B cell (primary cell): Measurements from ENCODE around the gene ZDHHC4. TPM values are rescaled to one million over a fixed set of nuclear protein-coding genes. Genes with fewer than 3 reads are reported as not detected.

ENCODE experiments used
- ATAC-seq: fragments of 200-7000 bp; cut with Tn5 transposase; one replicate; pipeline ENCODE4 v1.10.0; 2021; ENCODE audit warnings: low read depth, mild to moderate bottlenecking, moderate number of reproducible peaks, moderate library complexity
- CTCF ChIA-PET: fragments of 350-600 bp; sonication (Branson Sonifier 250); formaldehyde crosslinking; loops from one replicate; lab custom pipeline; 2021; ENCODE audit warnings: antibody characterized with exemption, inconsistent platforms; lab: Charles Lee
- POLR2A ChIA-PET: fragments of 350-600 bp; sonication (Branson Sonifier 250); formaldehyde crosslinking; loops from one replicate; lab custom pipeline; 2021; ENCODE audit warnings: antibody characterized with exemption; lab: Charles Lee
- DNase-seq: peaks from one replicate; pipeline ENCODE4 v3.0.0; 2013
- H2AFZ ChIP-seq: 2 replicates; pipeline ENCODE4 v1.6.1; 2012; ENCODE audit warnings: mild to moderate bottlenecking, low read depth, low read length; ENCODE audit not compliant: insufficient read depth, poor library complexity, severe bottlenecking
- H3K27ac ChIP-seq, 2 donors: 1 replicate in 1 of 2; 2 replicates in 1 of 2; pipeline ENCODE4 v1.5.1; 2012 to 2013; ENCODE audit warnings: low read length in 2 of 2, mild to moderate bottlenecking in 2 of 2, moderate library complexity in 1 of 2
- H3K27me3 ChIP-seq, 4 experiments: fragments of 200-600 bp in 1 of 4; sonication (generic) in 1 of 4; replicated peaks in 1 of 4; 1 replicate in 2 of 4; 2 replicates in 2 of 4; pipeline versions ENCODE4 v1.6.1 to v1.7.0; 2013 to 2016; ENCODE audit warnings: low read length in 3 of 4, mild to moderate bottlenecking in 2 of 4, mixed read lengths in 1 of 4, moderate library complexity in 1 of 4; ENCODE audit not compliant: insufficient read depth in 4 of 4, control insufficient read depth in 3 of 4; ENCODE audit errors: control extremely low read depth in 1 of 4
- H3K36me3 ChIP-seq, 2 experiments: replicated peaks in 1 of 2; 1 replicate in 1 of 2; 2 replicates in 1 of 2; pipeline versions ENCODE4 v1.6.1 to v1.7.1; 2013; ENCODE audit warnings: low read length in 1 of 2; ENCODE audit not compliant: insufficient read depth in 2 of 2, control insufficient read depth in 1 of 2; ENCODE audit errors: control extremely low read depth in 1 of 2, extremely low read depth in 1 of 2
- H3K4me1 ChIP-seq, 2 donors: fragments of 200-600 bp in 1 of 2; sonication (generic) in 1 of 2; 1 replicate in 1 of 2; 2 replicates in 1 of 2; pipeline versions ENCODE4 v1.5.1 to v1.6.1; 2013 to 2017; ENCODE audit warnings: low read length in 2 of 2; ENCODE audit not compliant: control insufficient read depth in 2 of 2, insufficient read depth in 2 of 2
- H3K4me2 ChIP-seq: replicated peaks from 2 replicates; pipeline ENCODE3; 2012; ENCODE audit warnings: mild to moderate bottlenecking, low read depth, low read length; ENCODE audit not compliant: poor library complexity, severe bottlenecking
- H3K4me3 ChIP-seq, 5 experiments: fragments of 200-600 bp in 1 of 5; sonication (generic) in 1 of 5; 1 replicate in 3 of 5; 2 replicates in 2 of 5; pipeline versions ENCODE4 v1.5.1 to v1.7.0; 2011 to 2016; ENCODE audit warnings: low read length in 4 of 5, mild to moderate bottlenecking in 4 of 5, low read depth in 2 of 5, control low read depth in 1 of 5, moderate library complexity in 1 of 5; ENCODE audit not compliant: insufficient read depth in 1 of 5; ENCODE audit errors: control extremely low read depth in 1 of 5, extremely low read depth in 1 of 5
- H3K79me2 ChIP-seq: fragments of 200-600 bp; sonication (generic); one replicate; pipeline ENCODE4 v1.6.0; 2016; ENCODE audit warnings: low read length; ENCODE audit not compliant: control insufficient read depth, insufficient read depth
- H3K9ac ChIP-seq: fragments of 200-600 bp; sonication (generic); 2 replicates; pipeline ENCODE4 v1.6.1; 2017; ENCODE audit warnings: mild to moderate bottlenecking, low read length, moderate library complexity
- H3K9me3 ChIP-seq, 3 donors: one replicate each; pipeline versions ENCODE4 v1.6.1 to v1.7.1; 2013; ENCODE audit warnings: low read length in 2 of 3; ENCODE audit not compliant: control insufficient read depth in 2 of 3, insufficient read depth in 1 of 3; ENCODE audit errors: control extremely low read depth in 1 of 3
- H4K20me1 ChIP-seq: 2 replicates; pipeline ENCODE4 v1.6.0; 2012; ENCODE audit warnings: mild to moderate bottlenecking, low read length; ENCODE audit not compliant: insufficient read depth, control insufficient read depth, poor library complexity, severe bottlenecking
- H3K27ac Mint-ChIP-seq: one replicate; pipeline ENCODE4 v1.8.0; 2021; ENCODE audit warnings: mixed read lengths
- H3K27me3 Mint-ChIP-seq: one replicate; pipeline ENCODE4 v1.8.0; 2021; ENCODE audit warnings: mixed read lengths
- H3K4me1 Mint-ChIP-seq: one replicate; pipeline ENCODE4 v1.8.0; 2021; ENCODE audit warnings: mixed read lengths
- H3K4me3 Mint-ChIP-seq: one replicate; pipeline ENCODE4 v1.8.0; 2021; ENCODE audit warnings: mixed read lengths
- H3K9me3 Mint-ChIP-seq: one replicate; pipeline ENCODE4 v1.8.0; 2022; ENCODE audit warnings: mixed read lengths; ENCODE audit not compliant: insufficient read depth
- CTCF ChIP-seq: fragments of 200-600 bp; IDR thresholded peaks from one replicate; pipeline ENCODE4 v1.8.0; 2022; ENCODE audit warnings: antibody characterized with exemption, mild to moderate bottlenecking
- EZH2 ChIP-seq: IDR thresholded peaks from 2 replicates; pipeline ENCODE4 v1.6.1; 2012; ENCODE audit warnings: borderline replicate concordance, low read depth, mild to moderate bottlenecking, moderate library complexity, low read length; ENCODE audit not compliant: insufficient read depth, poor library complexity, severe bottlenecking
- WGBS: methylation state at CpG from one replicate; pipeline ENCODE4 v1.1.5; 2013; ENCODE audit warnings: missing lambda C conversion rate; ENCODE audit not compliant: insufficient coverage; 5-methylcytosine and 5-hydroxymethylcytosine counted together
- intact Hi-C: fragments of 100-400 bp; cut with micrococcal nuclease; formaldehyde crosslinking; loops from one replicate; pipeline ENCODE4 v1.10.0; 2022
- polyA plus RNA-seq: library from polyadenylated mRNA; depleted of rRNA; stranded (reverse); fragments of >200 nt; gene quantifications from 2 replicates; pipeline ENCODE4 v1.2.3, GENCODE V29; 2012
- total RNA-seq, 2 donors: library from RNA; stranded (reverse); fragments of 120-200 nt in 1 of 2; gene quantifications; 1 replicate in 1 of 2; 2 replicates in 1 of 2; pipeline versions ENCODE4 v1.2.3 to v1.2.4, GENCODE V29; 2013 to 2022

Gene ZDHHC4
- total and polyA plus RNA-seq, 2 donors (not counting 1 experiment from before 2014, with no cell fraction given): 38.5 to 42.0 TPM

DNA sequence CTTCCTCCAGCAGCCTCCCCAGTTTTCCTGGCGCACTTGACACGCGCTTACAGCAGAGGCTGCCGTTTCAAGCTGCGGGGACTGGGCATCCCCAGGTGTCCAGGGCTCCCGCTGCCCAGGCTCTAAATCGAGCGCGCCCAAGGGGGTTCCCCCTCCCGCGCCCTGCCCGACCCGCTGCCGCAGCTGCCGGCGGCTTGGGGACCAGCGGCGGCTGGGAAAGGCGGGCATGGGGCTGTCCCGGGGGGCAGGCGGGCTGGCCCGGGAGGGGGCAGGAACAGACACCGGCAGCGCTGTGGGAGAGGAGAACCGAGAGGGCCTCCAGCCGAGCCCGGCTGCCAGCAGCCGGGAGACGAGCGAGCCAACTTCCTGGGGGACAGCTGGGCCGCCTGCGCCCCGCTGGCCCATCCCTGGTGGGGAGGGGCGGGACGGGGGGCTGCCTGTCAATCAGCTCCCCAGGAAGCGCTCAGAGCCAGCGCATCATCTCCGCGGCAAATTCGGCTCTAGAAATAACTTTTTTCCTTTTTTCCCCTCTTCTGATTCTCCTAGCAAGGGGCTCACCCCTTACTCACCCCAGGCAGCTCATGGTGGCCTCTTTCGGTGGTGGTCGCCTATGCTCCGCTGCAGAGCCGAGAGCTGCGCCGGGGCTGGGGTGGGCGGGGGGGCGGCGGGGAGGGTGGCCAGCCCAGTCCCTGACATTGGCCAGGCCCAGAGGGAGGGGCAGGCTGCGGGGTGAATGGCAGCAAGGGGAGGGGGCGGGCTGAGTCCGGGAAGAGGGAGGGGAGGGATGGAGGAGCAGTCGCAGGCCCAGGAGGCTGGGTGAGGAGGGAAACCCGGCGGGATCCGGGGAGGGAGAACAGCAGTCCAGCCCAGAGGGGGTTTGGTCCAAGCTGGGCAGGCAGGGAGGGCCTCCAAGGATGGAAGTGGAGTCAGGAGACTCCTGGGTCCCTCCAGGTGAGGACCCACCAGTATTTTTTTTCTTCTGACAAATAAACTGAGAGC is 40.7 kb upstream of the ZDHHC4 start:
- no peak for TF ChIP-seq CTCF
- TF ChIP-seq EZH2: no peak
- Histone ChIP-seq H3K4me2 (peak overlapping the region; percentile 74), H3K79me2 (no peaks in the 10 kb centered on the region), H2AFZ (peak overlapping the region; percentile 42), H3K9ac (peak overlapping the region; percentile 32), H3K4me1 (peaks cover 10 to 16% of the 10 kb centered on the region in 2 donors), H3K36me3 (no peaks in the 10 kb centered on the region), H3K27ac (no peak overlapping the region), H3K9me3 (no peaks in the 10 kb centered on the region), H3K27me3 (peaks cover 0 to 29% (median 8%) of the 10 kb centered on the region in 4 experiments), H4K20me1 (no peaks in the 10 kb centered on the region), H3K4me3 (peak overlapping the region in 2 of 5 experiments; percentile 15 to 29)
- no peak for DNase-seq
- ChIA-PET POLR2A (no interaction called here), CTCF (no interaction called here)
- intact Hi-C loops: no loop called here
- Mint-ChIP-seq H3K9me3 (no peaks in the 10 kb centered on the region), H3K4me1 (peaks cover 7% of the 10 kb centered on the region), H3K27ac (no peak overlapping the region), H3K27me3 (peaks cover 24% of the 10 kb centered on the region), H3K4me3 (no peak overlapping the region)
- peak; percentile 28 for ATAC-seq
- WGBS: 3% methylated on average over 45 of the region's 56 CpGs

DNA sequence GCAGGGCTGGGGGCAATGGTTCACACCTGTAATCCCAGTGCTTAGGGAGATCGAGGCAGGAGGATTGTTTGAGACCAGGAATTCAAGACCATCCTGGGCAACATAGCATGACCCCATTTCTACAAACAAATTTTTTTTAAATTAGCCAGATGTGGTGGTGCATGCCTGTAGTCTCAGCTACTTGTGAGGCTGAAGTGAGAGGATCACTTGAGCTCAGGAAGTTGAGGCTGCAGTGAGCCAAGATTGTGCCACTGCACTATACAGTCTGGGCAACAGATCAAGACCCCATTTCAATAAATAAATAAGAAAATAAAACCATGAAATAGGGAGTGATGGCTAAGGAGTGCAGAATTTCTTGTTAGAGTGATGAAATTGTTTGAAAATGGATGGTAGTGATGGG is 34.9 kb upstream of the ZDHHC4 start:
- no peaks in the 10 kb centered on the region for H3K79me2 ChIP-seq
- no peaks in the 10 kb centered on the region for H4K20me1 ChIP-seq
- Mint-ChIP-seq H3K27me3 (peaks cover 15% of the 10 kb centered on the region), H3K9me3 (no peaks in the 10 kb centered on the region), H3K4me1 (peaks cover 12% of the 10 kb centered on the region), H3K4me3 (no peak overlapping the region), H3K27ac (no peak overlapping the region)
- H3K9me3 ChIP-seq: no peaks in the 10 kb centered on the region
- no peaks in the 10 kb centered on the region for H3K36me3 ChIP-seq
- ATAC-seq (no peak), DNase-seq (no peak)
- no CpG with 5 or more reads among the region's 1 CpG for WGBS
- H3K27ac ChIP-seq: no peak overlapping the region
- ChIA-PET POLR2A (no interaction called here), CTCF (no interaction called here)
- H3K27me3 ChIP-seq: peaks cover 0 to 5% (median 2%) of the 10 kb centered on the region in 4 experiments
- peaks cover 5 to 14% of the 10 kb centered on the region in 2 donors for H3K4me1 ChIP-seq
- H2AFZ ChIP-seq: no peak overlapping the region
- no peak overlapping the region for H3K9ac ChIP-seq
- H3K4me2 ChIP-seq: no peak overlapping the region
- TF ChIP-seq CTCF (no peak), EZH2 (no peak)
- no peak overlapping the region for H3K4me3 ChIP-seq
- intact Hi-C loops: no loop called here
